H1 (cell line): ENCODE measurements around the gene CCDC137. TPM values are rescaled to one million over a fixed set of nuclear protein-coding genes. Genes with fewer than 3 reads are reported as not detected.
A peak's percentile ranks its signal among the peaks of the same experiment; 100 is the strongest.

Source experiments
- CTCF ChIA-PET: fragments of 300-600 bp; sonication (Branson Sonifier 250); formaldehyde crosslinking; loops from one replicate; lab custom pipeline; 2021; ENCODE audit not compliant: partially characterized antibody; lab: Charles Lee
- POLR2A ChIA-PET: fragments of 300-600 bp; sonication (Branson Sonifier 250); formaldehyde crosslinking; loops from one replicate; lab custom pipeline; 2021; ENCODE audit warnings: inconsistent platforms; ENCODE audit not compliant: partially characterized antibody; lab: Charles Lee
- DNase-seq, 2 experiments: peaks; one replicate each; pipeline versions ENCODE4 v3.0.0 to v3.0.0-alpha.2; 2010 to 2022; ENCODE audit warnings: low spot score in 2 of 2, low read depth in 1 of 2, mixed read lengths in 1 of 2
- FAIRE-seq: peaks from 2 replicates; lab custom pipeline; 2011; peaks lifted over from hg19 to GRCh38; lab: Jason Lieb, UNC
- H2AFZ ChIP-seq: 2 replicates; pipeline ENCODE4 v1.8.1; 2012; ENCODE audit warnings: low read length, inconsistent platforms
- H2AK5ac ChIP-seq: 2 replicates; pipeline ENCODE4 v1.6.1; 2013; ENCODE audit warnings: low read depth, low read length
- H2BK120ac ChIP-seq: replicated peaks from 2 replicates; pipeline ENCODE3; 2013; ENCODE audit warnings: low read depth, low read length, inconsistent platforms
- H2BK12ac ChIP-seq: 2 replicates; pipeline ENCODE4 v1.6.1; 2013; ENCODE audit warnings: low read depth, low read length
- H2BK15ac ChIP-seq: 2 replicates; pipeline ENCODE4 v1.6.1; 2013; ENCODE audit warnings: low read length
- H2BK20ac ChIP-seq: 2 replicates; pipeline ENCODE4 v1.6.1; 2013; ENCODE audit warnings: low read length
- H2BK5ac ChIP-seq: 2 replicates; pipeline ENCODE4 v1.6.1; 2013; ENCODE audit warnings: low read depth, low read length
- H3K14ac ChIP-seq: 2 replicates; pipeline ENCODE4 v1.6.1; 2013; ENCODE audit warnings: inconsistent platforms; ENCODE audit not compliant: insufficient read length
- H3K18ac ChIP-seq: 2 replicates; pipeline ENCODE4 v1.6.1; 2013; ENCODE audit warnings: low read length; ENCODE audit errors: extremely low read depth
- H3K23ac ChIP-seq: 2 replicates; pipeline ENCODE4 v1.6.1; 2013; ENCODE audit warnings: inconsistent platforms; ENCODE audit not compliant: insufficient read length
- H3K23me2 ChIP-seq: 2 replicates; pipeline ENCODE4 v1.6.1; 2013; ENCODE audit warnings: low read depth, low read length
- H3K27ac ChIP-seq: 2 replicates; pipeline ENCODE4 v1.6.1; 2011; ENCODE audit warnings: low read depth, low read length, inconsistent platforms
- H3K27me3 ChIP-seq, 4 experiments: replicated peaks in 1 of 4; 1 replicate in 1 of 4; 2 replicates in 3 of 4; pipeline versions ENCODE4 v1.6.1 to v1.8.1; 2011 to 2013; ENCODE audit warnings: low read length in 3 of 4, mild to moderate bottlenecking in 3 of 4, inconsistent platforms in 2 of 4, mixed read lengths in 2 of 4, moderate library complexity in 1 of 4; ENCODE audit not compliant: control insufficient read depth in 3 of 4, insufficient read depth in 3 of 4; ENCODE audit errors: extremely low read depth in 1 of 4
- H3K36me3 ChIP-seq, 4 experiments: 2 replicates each; pipeline versions ENCODE4 v1.6.1 to v1.8.1; 2011 to 2013; ENCODE audit warnings: mild to moderate bottlenecking in 4 of 4, low read length in 3 of 4, moderate library complexity in 2 of 4, control low read depth in 1 of 4, inconsistent platforms in 1 of 4; ENCODE audit not compliant: insufficient read depth in 4 of 4, control insufficient read depth in 2 of 4
- H3K4ac ChIP-seq: replicated peaks from 2 replicates; pipeline ENCODE3; 2013; ENCODE audit warnings: low read length, low read depth, mixed read lengths, inconsistent platforms; ENCODE audit not compliant: insufficient read length
- H3K4me1 ChIP-seq, 4 experiments: replicated peaks in 1 of 4; 1 replicate in 1 of 4; 2 replicates in 3 of 4; pipeline versions ENCODE4 v1.6.1 to v1.8.1; 2011 to 2013; ENCODE audit warnings: low read length in 3 of 4, inconsistent platforms in 2 of 4, mixed read lengths in 1 of 4; ENCODE audit not compliant: insufficient read depth in 4 of 4, control insufficient read depth in 3 of 4
- H3K4me2 ChIP-seq, 2 experiments: 2 replicates each; pipeline versions ENCODE4 v1.6.1 to v1.8.1; 2011 to 2013; ENCODE audit warnings: low read depth in 2 of 2, low read length in 2 of 2, control low read depth in 1 of 2, inconsistent platforms in 1 of 2, mild to moderate bottlenecking in 1 of 2; ENCODE audit not compliant: insufficient read depth in 1 of 2
- H3K4me3 ChIP-seq, 4 experiments: fragments of 200-600, 300-600 bp in 1 of 4; sonication (generic), shearing (Covaris generic), sonication (Bioruptor Twin) in 1 of 4; 2 replicates each; pipeline versions ENCODE4 v1.5.1 to v1.8.1; 2011 to 2016; ENCODE audit warnings: low read length in 4 of 4, low read depth in 3 of 4, control low read depth in 2 of 4, inconsistent platforms in 2 of 4, mild to moderate bottlenecking in 2 of 4, mixed read lengths in 1 of 4, moderate library complexity in 1 of 4; ENCODE audit not compliant: insufficient read depth in 2 of 4; ENCODE audit errors: extremely low read depth in 1 of 4
- H3K56ac ChIP-seq: replicated peaks from 2 replicates; pipeline ENCODE3; 2013; ENCODE audit warnings: low read depth, mild to moderate bottlenecking, mixed read lengths, low read length, inconsistent platforms; ENCODE audit not compliant: insufficient read length
- H3K79me1 ChIP-seq: 2 replicates; pipeline ENCODE4 v1.6.1; 2013; ENCODE audit warnings: low read depth, low read length, control low read depth
- H3K79me2 ChIP-seq, 2 experiments: 2 replicates each; pipeline versions ENCODE4 v1.6.1 to v1.8.1; 2012 to 2013; ENCODE audit warnings: low read length in 2 of 2, mild to moderate bottlenecking in 2 of 2, inconsistent platforms in 1 of 2; ENCODE audit not compliant: insufficient read depth in 2 of 2, control insufficient read depth in 1 of 2
- H3K9ac ChIP-seq, 4 experiments: replicated peaks in 1 of 4; 1 replicate in 1 of 4; 2 replicates in 3 of 4; pipeline versions ENCODE4 v1.6.1 to v1.8.1; 2011 to 2013; ENCODE audit warnings: low read depth in 3 of 4, low read length in 3 of 4, control low read depth in 2 of 4, mild to moderate bottlenecking in 2 of 4, moderate library complexity in 2 of 4, inconsistent platforms in 1 of 4; ENCODE audit errors: extremely low read depth in 1 of 4
- H3K9me3 ChIP-seq, 2 experiments: 2 replicates each; pipeline versions ENCODE4 v1.6.1 to v1.8.1; 2012 to 2013; ENCODE audit warnings: mild to moderate bottlenecking in 2 of 2, moderate library complexity in 2 of 2, control low read depth in 1 of 2, inconsistent platforms in 1 of 2, low read depth in 1 of 2, low read length in 1 of 2, mixed read lengths in 1 of 2; ENCODE audit not compliant: insufficient read depth in 2 of 2
- H4K20me1 ChIP-seq, 2 experiments: replicated peaks in 1 of 2; 2 replicates each; pipeline versions ENCODE3 to v1.8.1; 2011 to 2013; ENCODE audit warnings: inconsistent platforms in 2 of 2, low read length in 2 of 2, mild to moderate bottlenecking in 1 of 2; ENCODE audit not compliant: insufficient read depth in 2 of 2, control insufficient read depth in 1 of 2
- H4K5ac ChIP-seq: 2 replicates; pipeline ENCODE4 v1.6.1; 2013; ENCODE audit warnings: low read length, low read depth, mixed read lengths, inconsistent platforms; ENCODE audit not compliant: insufficient read length
- H4K8ac ChIP-seq: 2 replicates; pipeline ENCODE4 v1.8.0; 2013; ENCODE audit warnings: mild to moderate bottlenecking, moderate library complexity, low read length, inconsistent platforms; ENCODE audit not compliant: insufficient read depth; ENCODE audit errors: extremely low read depth
- H4K91ac ChIP-seq: replicated peaks from 2 replicates; pipeline ENCODE3; 2013; ENCODE audit warnings: low read length, mixed read lengths, inconsistent platforms; ENCODE audit not compliant: insufficient read length
- CBX5 ChIP-seq: fragments of 300-800, 300-1000 bp; sonication (generic); IDR thresholded peaks from 2 replicates; pipeline ENCODE4 v1.7.1; 2016; ENCODE audit warnings: antibody characterized with exemption, low read length, low read depth
- CBX8 ChIP-seq: fragments of 300-800, 300-1000 bp; sonication (generic); IDR thresholded peaks from 2 replicates; pipeline ENCODE4 v1.7.1; 2016; ENCODE audit warnings: low read depth, low read length, borderline replicate concordance
- EP300 ChIP-seq, 2 experiments: IDR thresholded peaks; 1 replicate in 1 of 2; 2 replicates in 1 of 2; pipeline ENCODE4 v1.6.1; 2011 to 2012; ENCODE audit warnings: low read depth in 2 of 2, low read length in 2 of 2, mild to moderate bottlenecking in 2 of 2, borderline replicate concordance in 1 of 2, inconsistent platforms in 1 of 2, moderate library complexity in 1 of 2
- GTF2F1 ChIP-seq: IDR thresholded peaks from 2 replicates; pipeline ENCODE4 v1.6.1; 2012; ENCODE audit warnings: low read depth, low read length, improper control_type of control experiment, borderline replicate concordance
- HDAC2 ChIP-seq, 2 experiments: fragments of 300-600 bp in 1 of 2; sonication (generic) in 1 of 2; IDR thresholded peaks; 2 replicates each; pipeline ENCODE4 v1.6.1; 2011 to 2012; ENCODE audit warnings: low read depth in 2 of 2, low read length in 2 of 2, mild to moderate bottlenecking in 2 of 2, moderate library complexity in 2 of 2, borderline replicate concordance in 1 of 2, inconsistent platforms in 1 of 2
- JUN ChIP-seq: IDR thresholded peaks from 2 replicates; pipeline ENCODE4 v1.6.1; 2011; ENCODE audit warnings: low read depth, mild to moderate bottlenecking, improper control_type of control experiment, low read length
- MAFK ChIP-seq: IDR thresholded peaks from 2 replicates; pipeline ENCODE4 v1.6.1; 2012; ENCODE audit warnings: low read depth, mild to moderate bottlenecking, improper control_type of control experiment, low read length
- PHF8 ChIP-seq: fragments of 200-600 bp; sonication (generic); conservative IDR thresholded peaks from 2 replicates; pipeline ENCODE4 v1.7.1; 2012; ENCODE audit warnings: low read depth, mild to moderate bottlenecking, inconsistent platforms, low read length, moderate library complexity
- POLR2A ChIP-seq, 2 experiments: IDR thresholded peaks; 1 replicate in 1 of 2; 2 replicates in 1 of 2; pipeline ENCODE4 v1.6.1; 2011; ENCODE audit warnings: low read depth in 2 of 2, low read length in 2 of 2, mild to moderate bottlenecking in 2 of 2; ENCODE audit errors: control extremely low read depth in 1 of 2
- POU5F1 ChIP-seq: IDR thresholded peaks from 2 replicates; pipeline ENCODE4 v1.6.1; 2011; ENCODE audit warnings: low read depth, mild to moderate bottlenecking, low read length, moderate library complexity
- RBBP5 ChIP-seq: IDR thresholded peaks from 2 replicates; pipeline ENCODE4 v1.7.1; 2012; ENCODE audit warnings: low read depth, mild to moderate bottlenecking, inconsistent platforms, low read length, moderate library complexity, borderline replicate concordance
- RNF2 ChIP-seq: fragments of 200-900, 300-1000 bp; sonication (generic); IDR thresholded peaks from 2 replicates; pipeline ENCODE4 v1.7.1; 2016; ENCODE audit warnings: borderline replicate concordance, low read depth, mild to moderate bottlenecking, antibody characterized with exemption, low read length; ENCODE audit not compliant: poor library complexity, severe bottlenecking; ENCODE audit errors: missing control alignments
- WGBS, 2 experiments: shearing (Covaris generic) in 1 of 2; methylation state at CpG; one replicate each; pipeline versions ENCODE4 v1.1.6 to v1.1.7; 2013 to 2015; ENCODE audit warnings: low lambda C conversion rate in 2 of 2, mixed read lengths in 2 of 2, inconsistent platforms in 1 of 2, low coverage in 1 of 2, missing lambda C conversion rate in 1 of 2; ENCODE audit not compliant: insufficient replicate concordance in 2 of 2, insufficient coverage in 1 of 2, insufficient read length in 1 of 2; ENCODE audit errors: extremely low coverage in 1 of 2, missing lambda C conversion rate in 1 of 2; 5-methylcytosine and 5-hydroxymethylcytosine counted together
- polyA plus RNA-seq, 7 experiments: library from polyadenylated mRNA; depleted of rRNA in 3 of 7; stranded (reverse) in 5 of 7; unstranded in 2 of 7; fragments of >200 nt in 5 of 7; fragments of 200-250 nt in 2 of 7; gene quantifications; 1 replicate in 5 of 7; 2 replicates in 1 of 7; 4 replicates in 1 of 7; pipeline versions ENCODE4 v1.2.1 to v1.2.3, GENCODE V29; 2011 to 2013; ENCODE audit warnings: missing spikeins in 2 of 7, mixed read lengths in 2 of 7
- total RNA-seq: library from RNA; stranded (reverse); fragmentation: NEBNext Ultra II Directional; extraction: Animal tissue kit (Norgen Biotek cat#: 25700); gene quantifications from 2 replicates; pipeline ENCODE4 v1.2.1, GENCODE V29; 2021

The CCDC137 gene
- total and polyA plus RNA-seq, 2 of the 8 experiments (the other 6 are each of a cell fraction or from before 2014, with no cell fraction given), result 17.6 to 38.6 TPM

GRCh38 chr17:81648707-81649085 is 17.8 kb upstream of the CCDC137 start:
- DNase-seq (peak in 1 of 2 experiments; percentile 58), FAIRE-seq (no peak)
- TF ChIP-seq GTF2F1 (no peak), POU5F1 (no peak), POLR2A (IDR thresholded peaks at IDR 0.05; ENCODE audit: control extremely low read depth in 1 of 2, low read depth in 2 of 2, low read length in 2 of 2) (no peak), RBBP5 (no peak), CBX8 (no peak), CBX5 (no peak), EP300 (IDR thresholded peaks at IDR 0.05; ENCODE audit: borderline replicate concordance in 1 of 2, low read depth in 2 of 2, low read length in 2 of 2) (no peak), JUN (no peak), MAFK (no peak), PHF8 (no peak), RNF2 (no peak), HDAC2 (IDR thresholded peaks at IDR 0.05; ENCODE audit: borderline replicate concordance in 1 of 2, low read depth in 2 of 2, low read length in 2 of 2) (no peak)

More at GRCh38 chr17:81648707-81649085, 17.8 kb upstream of the CCDC137 start:
- H2BK5ac ChIP-seq, result no peak overlapping the region
- H4K20me1 ChIP-seq, result peaks cover 0 to 2% of the 10 kb centered on the region in 2 experiments
- no peaks in the 10 kb centered on the region for H3K79me2 ChIP-seq
- no peak overlapping the region for H4K91ac ChIP-seq
- H4K8ac ChIP-seq, result no peak overlapping the region; the same call in 1 of the 2 replicates
- peaks cover 7% of the 10 kb centered on the region for H3K79me1 ChIP-seq
- H3K27ac ChIP-seq, result no peak overlapping the region
- H3K23ac ChIP-seq, result no peak overlapping the region
- WGBS, 2 experiments, result 80% methylated on average over 14 of the region's 14 CpGs; no CpG with 5 or more reads in 1 of the 2 experiments
- H3K36me3 ChIP-seq, result peaks cover 0 to 3% (median 1%) of the 10 kb centered on the region in 4 experiments; a peak in 3 of 8 replicates
- ChIA-PET CTCF (interaction anchor here (0.7 to 3.5 kb wide), 6 partner anchors 15 to 432 kb away, joined by 3 to 9 read pairs (median 4); no protein-coding TSS in a partner anchor), POLR2A (interaction anchor here (0.6 to 4.4 kb wide), 14 partner anchors 8 to 252 kb away, joined by 3 to 23 read pairs (median 6); partner anchors contain the start of genes ACTG1, ARL16, HGS and NPLOC4)
- no peak overlapping the region for H2BK120ac ChIP-seq
- H2BK20ac ChIP-seq, result no peak overlapping the region
- H2AK5ac ChIP-seq, result no peak overlapping the region
- H3K27me3 ChIP-seq, result peaks cover 2 to 15% (median 9%) of the 10 kb centered on the region in 4 experiments; a peak in 5 of 7 replicates
- H3K4me3 ChIP-seq, result peak overlapping the region in 2 of 4 experiments; percentile 38 to 46; a peak in 5 of 8 replicates
- no peak overlapping the region for H3K18ac ChIP-seq
- no peak overlapping the region for H3K56ac ChIP-seq
- H3K23me2 ChIP-seq, result peaks cover 10% of the 10 kb centered on the region
- H3K4me1 ChIP-seq, result peaks cover 0 to 24% (median 8%) of the 10 kb centered on the region in 4 experiments; a peak in 6 of 7 replicates
- no peak overlapping the region for H3K4ac ChIP-seq
- no peak overlapping the region for H4K5ac ChIP-seq
- no peak overlapping the region for H2BK12ac ChIP-seq
- H3K9me3 ChIP-seq, result no peaks in the 10 kb centered on the region
- H2BK15ac ChIP-seq, result 0 out of 2 replicates have a peak overlapping the region, but pooled peaks have one; percentile 29
- peak overlapping the region; percentile 59 to 76 for H3K4me2 ChIP-seq
- H2AFZ ChIP-seq, result no peak overlapping the region
- no peak overlapping the region for H3K9ac ChIP-seq
- H3K14ac ChIP-seq, result no peak overlapping the region
